GM21526 (cell line): ENCODE results near the gene OTX1.
"Not testable (repeated sequence)": the region's sequence is repeated elsewhere in the genome, so short reads cannot be mapped to it uniquely, and the experiment has no call there.

Experiments
- ATAC-seq: cut with Tn5 transposase; IDR thresholded peaks from one replicate; pipeline ENCODE4 v1.9.1; 2021; ENCODE audit warnings: moderate library complexity; ENCODE audit not compliant: unreplicated experiment, low FRiP score

The OTX1 gene

GRCh38 chr2:63050334-63051041, at the start of gene OTX1:
Gene OTX1 (plus strand): TSS chr2:63050830. CDS start chr2:63052991, 2,161 bp downstream.
- peak; percentile 86 for ATAC-seq

- no peak for ATAC-seq
Observed at GRCh38 chr2:63001576-63001975, 49.1 kb upstream of the OTX1 start.

DNA sequence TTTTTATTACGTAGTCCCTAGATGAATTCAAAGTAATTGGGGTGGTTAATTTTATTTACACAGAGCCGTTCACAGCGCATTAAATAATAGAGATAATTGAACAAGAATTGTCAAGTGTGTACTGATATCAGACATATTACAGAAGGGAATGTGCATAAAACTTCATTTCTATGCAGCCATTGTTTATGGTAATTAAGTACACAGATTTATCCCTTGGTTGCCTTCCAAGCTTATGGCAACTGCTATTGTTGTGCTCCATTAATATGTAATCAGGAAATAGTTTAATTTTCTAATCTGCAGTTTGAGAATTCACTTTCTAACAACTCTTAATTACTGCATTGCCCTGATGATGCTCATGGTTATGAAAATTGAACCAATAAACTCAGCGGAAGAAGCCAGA, 47.3 kb upstream of the OTX1 start:
- no peak for ATAC-seq

GRCh38 chr2:63007813-63008458, 42.7 kb upstream of the OTX1 start:
- no peak for ATAC-seq

DNA sequence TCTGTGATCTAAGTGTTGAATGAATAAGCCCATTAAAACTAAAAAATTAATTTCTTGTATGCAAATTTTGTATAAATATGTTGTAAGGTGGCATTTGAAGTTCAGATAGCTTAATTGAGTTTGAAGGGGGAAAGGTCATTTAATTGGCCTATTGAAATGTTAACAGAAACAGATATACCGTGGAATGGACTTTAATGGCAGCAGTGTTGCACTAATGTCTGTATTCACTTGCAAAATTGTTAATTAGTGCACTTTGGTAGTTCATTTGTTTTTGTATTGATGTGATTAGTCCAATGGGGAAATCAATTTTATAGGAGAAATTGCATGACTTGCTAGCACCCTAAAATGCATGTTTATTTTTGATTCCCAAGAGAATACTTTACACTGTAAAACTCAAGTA, 41.8 kb upstream of the OTX1 start:
- no peak for ATAC-seq

- no peak for ATAC-seq
Observed at GRCh38 chr2:63009490-63009889, 41.1 kb upstream of the OTX1 start.

DNA sequence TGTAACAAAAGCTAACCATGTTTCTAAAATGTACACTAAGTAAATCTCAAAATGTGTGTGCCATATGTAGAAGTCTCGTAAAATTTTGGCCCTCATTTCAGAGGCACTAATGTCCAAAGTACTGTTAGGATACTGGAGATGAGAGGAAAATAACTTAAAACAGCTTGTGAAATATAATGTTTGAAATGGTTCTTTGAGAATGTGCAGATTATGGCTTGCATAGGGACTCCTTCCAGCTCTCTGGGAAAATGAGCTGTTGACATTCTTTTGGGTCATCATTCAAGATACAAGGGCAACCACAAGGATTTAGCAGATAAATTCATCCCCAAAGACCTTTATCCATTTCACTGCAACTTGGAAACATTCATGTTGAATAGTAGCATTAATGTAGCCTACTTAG, 38.1 kb upstream of the OTX1 start:
- no peak for ATAC-seq

DNA sequence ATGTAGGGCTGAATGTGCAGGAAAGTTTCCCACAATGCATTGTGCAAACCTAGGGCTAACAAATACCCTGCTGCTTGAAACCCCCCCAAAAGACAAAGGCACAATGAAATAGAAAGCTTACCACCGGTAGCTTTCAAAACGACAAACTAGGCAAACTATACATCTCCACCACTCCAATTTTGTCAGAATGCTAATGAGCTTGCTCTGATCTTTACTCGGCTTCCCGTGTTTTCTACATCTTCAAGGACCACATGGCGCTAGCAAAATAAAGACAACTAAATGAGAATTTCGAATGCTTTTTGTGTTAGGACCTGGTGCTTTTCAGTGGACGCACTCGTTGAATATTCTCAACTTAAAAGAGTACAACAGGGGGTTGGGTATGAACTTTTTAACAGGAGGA, 37.2 kb upstream of the OTX1 start:
- ATAC-seq, result no peak

- no peak for ATAC-seq
Observed at GRCh38 chr2:63015389-63015788, 35.2 kb upstream of the OTX1 start.

DNA sequence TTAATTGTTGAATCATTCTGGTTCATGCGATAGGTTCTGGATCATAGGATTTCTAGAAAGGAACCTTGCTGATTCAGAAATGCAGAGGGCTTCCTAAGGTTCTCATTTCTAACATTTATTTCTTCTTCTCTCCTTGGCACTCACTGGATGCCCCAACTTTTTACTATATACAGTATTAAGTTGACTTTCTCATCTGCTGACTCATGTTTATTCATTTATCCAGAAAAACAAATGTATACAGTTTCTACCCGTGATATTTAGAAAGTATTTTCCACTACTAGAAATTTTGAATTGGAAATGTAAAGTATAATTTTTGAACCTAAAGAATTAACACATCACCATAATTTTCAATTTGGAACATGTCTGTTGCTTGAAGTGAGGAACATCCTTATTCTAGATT, 32.2 kb upstream of the OTX1 start:
- no peak for ATAC-seq

- ATAC-seq, result not testable (repeated sequence)
Observed at GRCh38 chr2:63019686-63020085, 30.9 kb upstream of the OTX1 start.

DNA sequence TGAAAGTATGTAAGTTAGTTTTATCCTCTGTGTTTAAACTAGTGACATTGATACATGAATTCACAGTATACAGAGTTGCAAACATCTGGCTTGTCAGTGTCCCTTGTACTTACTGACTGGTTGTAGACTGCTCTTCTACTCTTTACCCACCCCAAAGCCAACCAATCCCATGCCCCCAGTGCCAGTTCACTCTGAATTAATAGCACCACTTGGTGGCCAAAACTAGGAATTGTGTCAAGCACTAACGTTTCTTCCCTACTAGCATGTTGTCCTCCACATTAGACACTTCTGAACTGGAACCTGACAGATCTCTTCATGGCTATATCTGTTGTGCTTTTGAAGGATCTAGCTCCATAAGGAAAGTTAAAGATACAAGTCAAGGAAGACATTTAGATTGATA, 27.2 kb upstream of the OTX1 start:
- no peak for ATAC-seq

GRCh38 chr2:63027220-63027619, 23.4 kb upstream of the OTX1 start:
- no peak for ATAC-seq

DNA sequence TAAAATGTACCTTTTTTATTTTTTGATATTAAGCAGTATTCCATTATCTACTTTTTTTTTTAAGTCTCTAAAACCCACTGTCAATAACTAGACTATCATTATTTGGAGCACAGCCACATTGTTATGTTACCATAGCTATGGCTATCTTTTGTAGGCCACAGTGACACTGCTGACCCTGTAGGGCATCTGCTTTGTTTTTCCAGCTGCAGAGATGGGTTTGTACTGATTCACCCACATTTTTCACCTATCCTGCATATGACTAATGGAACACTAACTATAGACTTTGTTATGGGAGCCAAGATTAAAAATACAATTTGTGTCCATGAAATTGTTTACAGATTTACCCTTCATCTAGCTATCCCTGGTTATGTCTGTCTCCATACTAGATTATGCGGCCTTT, 21.6 kb upstream of the OTX1 start:
- no peak for ATAC-seq

DNA sequence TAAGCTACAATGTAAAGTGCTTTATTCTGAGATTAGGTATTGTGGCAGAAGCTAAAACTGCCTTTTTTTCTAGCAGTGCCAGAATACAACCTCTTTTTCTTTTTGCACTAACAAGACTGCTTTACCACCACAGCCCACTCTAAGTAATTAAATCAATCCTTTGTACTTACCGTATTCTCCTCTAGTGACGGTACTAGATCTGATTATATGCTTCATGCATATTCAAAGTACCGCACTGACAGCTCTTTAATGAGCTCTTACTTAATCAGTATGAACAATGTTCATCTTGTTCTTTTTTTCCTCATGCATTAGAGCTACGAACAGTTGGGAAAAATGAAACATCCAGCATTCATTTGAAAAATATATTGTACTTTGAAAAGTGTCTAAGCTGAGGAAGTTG, 16.1 kb upstream of the OTX1 start:
- no peak for ATAC-seq

DNA sequence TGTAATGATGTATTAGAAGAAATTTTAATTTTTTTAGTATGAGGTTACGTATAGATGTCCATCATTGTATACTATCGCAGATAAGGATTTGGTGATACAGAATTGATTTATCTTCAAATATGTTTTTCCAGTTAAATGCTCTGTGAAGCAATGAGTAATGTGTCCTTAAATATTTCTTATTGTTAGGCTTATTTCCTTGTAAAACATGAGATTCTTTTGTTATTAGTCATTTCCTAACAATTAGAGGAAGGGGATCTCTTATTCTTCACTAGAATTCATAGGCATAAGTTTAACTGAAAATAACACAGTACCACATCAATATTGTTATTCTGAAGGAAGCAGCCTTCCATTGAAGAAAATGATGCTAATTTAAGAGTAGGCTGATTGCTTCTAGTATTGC, 15.5 kb upstream of the OTX1 start:
- ATAC-seq, result no peak

GRCh38 chr2:63035660-63036059, 15.0 kb upstream of the OTX1 start:
- no peak for ATAC-seq

- no peak for ATAC-seq
Observed at GRCh38 chr2:63038034-63038433, 12.6 kb upstream of the OTX1 start.

DNA sequence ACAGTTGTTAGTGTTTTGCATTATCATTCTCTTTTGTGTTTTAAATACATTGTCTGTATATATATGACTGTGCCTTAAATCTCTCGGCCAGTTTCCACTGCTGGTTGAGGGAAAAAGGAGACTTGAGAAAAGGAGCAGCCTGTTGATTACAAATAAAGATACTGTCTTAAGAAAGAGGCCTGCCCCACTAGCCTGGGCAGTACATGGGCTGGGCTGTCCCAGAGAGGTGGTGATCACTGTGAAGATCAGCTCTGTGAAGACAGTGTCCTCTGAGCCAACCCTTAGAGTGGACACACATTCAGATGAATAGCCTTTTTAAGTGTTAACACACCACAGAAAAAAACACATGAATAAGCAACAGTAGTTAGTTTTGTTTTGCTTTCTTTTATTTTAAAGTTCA, 10.0 kb upstream of the OTX1 start:
- no peak for ATAC-seq

GRCh38 chr2:63041592-63041991, 9.0 kb upstream of the OTX1 start:
- no peak for ATAC-seq

DNA sequence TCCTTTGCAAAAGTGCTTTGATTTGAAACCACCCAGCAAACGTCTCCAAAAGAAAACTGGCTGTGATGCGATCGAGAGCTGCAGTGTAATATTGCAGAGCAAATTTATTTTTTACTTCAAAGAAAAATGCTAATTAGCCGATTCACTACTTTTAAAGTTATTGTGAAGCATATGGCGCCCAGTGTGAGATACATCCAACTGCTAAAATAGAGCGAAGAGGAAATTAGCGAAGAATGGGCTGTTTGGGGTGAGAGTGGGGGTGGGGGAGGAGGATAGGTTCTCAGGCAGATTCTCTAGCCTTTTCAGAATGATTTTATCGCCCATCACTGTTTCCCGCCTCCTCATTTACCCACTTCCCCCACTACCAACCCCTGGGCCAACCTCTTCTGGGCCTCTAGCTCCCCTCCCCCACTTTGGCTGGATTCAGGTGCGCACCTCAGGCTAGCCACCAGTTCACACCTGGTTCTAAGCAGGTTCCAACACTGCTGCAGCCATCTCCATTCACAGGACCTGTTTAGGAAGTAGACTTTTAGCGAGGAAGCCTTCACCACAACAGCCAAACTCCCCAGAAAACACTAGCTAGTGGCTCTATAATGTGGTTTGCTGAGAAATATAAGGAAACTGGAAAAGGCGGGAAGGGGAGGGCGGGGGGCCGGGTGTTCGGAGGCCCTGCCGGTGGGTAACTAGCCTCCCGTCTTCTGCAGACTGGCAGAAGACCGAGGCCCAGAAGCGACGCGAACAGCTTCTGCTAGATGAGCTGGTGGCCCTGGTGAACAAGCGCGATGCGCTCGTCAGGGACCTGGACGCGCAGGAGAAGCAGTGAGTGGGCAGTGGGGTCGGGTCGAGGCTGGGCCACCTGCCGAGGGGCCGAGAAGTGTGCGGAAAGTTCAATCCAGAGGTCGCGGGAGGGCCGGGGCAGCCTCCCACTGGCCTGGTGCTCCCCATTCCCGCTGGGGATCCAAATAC, 6.0 kb upstream of the OTX1 start:
- ATAC-seq, result no peak
